HepG2 (cell line): ENCODE data around the gene SLC2A5. TPM values are rescaled to one million over a fixed set of nuclear protein-coding genes. Genes with fewer than 3 reads are reported as not detected.

ENCODE experiments used
- ATAC-seq: fragments of 200-7000 bp; cut with Tn5 transposase; 3 replicates; pipeline ENCODE4 v1.9.1; 2020; ENCODE audit warnings: mild to moderate bottlenecking, moderate library complexity
- BruUV-seq: library from RNA; stranded (reverse); fragments of 400-500 nt; replicated peaks from 2 replicates; lab custom pipeline; 2021; lab: Mats Ljungman, UMichigan
- CTCF ChIA-PET: fragments of 300-600 bp; formaldehyde crosslinking; extraction: SDS; loops from one replicate; lab custom pipeline; 2021; ENCODE audit warnings: low total read pairs, inconsistent platforms, low intra/inter-chr PET ratio; lab: Yijun Ruan, JAX
- POLR2A ChIA-PET: fragments of 350-600 bp; sonication (Branson Sonifier 250); formaldehyde crosslinking; loops from one replicate; lab custom pipeline; 2020; ENCODE audit warnings: antibody characterized with exemption, inconsistent platforms; lab: Yijun Ruan, JAX
- DNase-seq: peaks from one replicate; pipeline ENCODE4 v3.0.0-alpha.2; 2015; ENCODE audit warnings: low spot score
- FAIRE-seq: peaks from 3 replicates; lab custom pipeline; 2011; peaks lifted over from hg19 to GRCh38; lab: Jason Lieb, UNC
- H2AFZ ChIP-seq: one replicate; pipeline ENCODE4 v1.6.1; 2011; ENCODE audit warnings: low read length, inconsistent platforms
- H3K27ac ChIP-seq: fragments of 300-600 bp; 3 replicates; pipeline ENCODE4 v1.8.0; 2011; ENCODE audit warnings: mixed run types, mild to moderate bottlenecking, mixed read lengths, low read length, inconsistent platforms; ENCODE audit not compliant: insufficient read depth; ENCODE audit errors: extremely low read length
- H3K27me3 ChIP-seq, 2 experiments: fragments of 200-600 bp in 1 of 2; 2 replicates in 1 of 2; 3 replicates in 1 of 2; pipeline versions ENCODE4 v1.6.0 to v1.8.0; 2011; ENCODE audit warnings: low read length in 2 of 2, mild to moderate bottlenecking in 2 of 2, moderate library complexity in 2 of 2, inconsistent platforms in 1 of 2; ENCODE audit not compliant: insufficient read depth in 2 of 2, control insufficient read depth in 1 of 2
- H3K36me3 ChIP-seq, 2 experiments: fragments of 200-600 bp in 1 of 2; replicated peaks in 1 of 2; 2 replicates in 1 of 2; 3 replicates in 1 of 2; pipeline versions ENCODE4 v1.5.1 to v1.8.0; 2011; ENCODE audit warnings: low read length in 2 of 2, inconsistent platforms in 1 of 2; ENCODE audit not compliant: insufficient read depth in 2 of 2, control insufficient read depth in 1 of 2
- H3K4me1 ChIP-seq: 2 replicates; pipeline ENCODE4 v1.5.1; 2012; ENCODE audit warnings: low read length, inconsistent platforms; ENCODE audit not compliant: insufficient read depth
- H3K4me2 ChIP-seq: 2 replicates; pipeline ENCODE4 v1.6.0; 2011; ENCODE audit warnings: low read depth, low read length, inconsistent platforms
- H3K4me3 ChIP-seq, 3 experiments: fragments of 200-600 bp in 1 of 3; sonication (generic), shearing (Covaris generic) in 1 of 3; replicated peaks in 1 of 3; 2 replicates each; pipeline ENCODE4 v1.5.1; 2011 to 2016; ENCODE audit warnings: low read length in 3 of 3, inconsistent platforms in 2 of 3, low read depth in 2 of 3, mild to moderate bottlenecking in 2 of 3, control low read depth in 1 of 3, mixed read lengths in 1 of 3; ENCODE audit not compliant: insufficient read depth in 1 of 3
- H3K79me2 ChIP-seq: one replicate; pipeline ENCODE4 v1.6.1; 2011; ENCODE audit warnings: low read length, inconsistent platforms; ENCODE audit not compliant: insufficient read depth
- H3K9ac ChIP-seq: 2 replicates; pipeline ENCODE4 v1.6.0; 2011; ENCODE audit warnings: mild to moderate bottlenecking, low read depth, low read length, inconsistent platforms; ENCODE audit not compliant: insufficient read depth
- H3K9me3 ChIP-seq: 2 replicates; pipeline ENCODE4 v1.5.1; 2012; ENCODE audit warnings: mild to moderate bottlenecking, low read length
- H4K20me1 ChIP-seq: 2 replicates; pipeline ENCODE4 v1.6.0; 2011; ENCODE audit warnings: inconsistent platforms, mild to moderate bottlenecking, low read length, moderate library complexity; ENCODE audit not compliant: insufficient read depth
- CTCF ChIP-seq: sonication (generic); formaldehyde crosslinking; IDR thresholded peaks from 2 replicates; pipeline ENCODE4 v1.5.0; 2020; ENCODE audit warnings: mild to moderate bottlenecking, missing genetic modification reagents, moderate library complexity
- IKZF5 ChIP-seq: IDR thresholded peaks from 2 replicates; pipeline ENCODE4 v1.6.1; 2018; ENCODE audit warnings: missing genetic modification reagents, mild to moderate bottlenecking, missing compliant biosample characterization
- KDM2A ChIP-seq: sonication (generic); formaldehyde crosslinking; IDR thresholded peaks from 2 replicates; pipeline ENCODE4 v1.4.0; 2020; ENCODE audit warnings: low read depth, missing genetic modification reagents, borderline replicate concordance
- MZF1 ChIP-seq: sonication (generic); formaldehyde crosslinking; IDR thresholded peaks from 2 replicates; pipeline ENCODE4 v1.8.1; 2023; ENCODE audit warnings: mild to moderate bottlenecking, missing genetic modification reagents, borderline replicate concordance
- RAD21 ChIP-seq: fragments of 450-650 bp; formaldehyde crosslinking; IDR thresholded peaks from 2 replicates; pipeline ENCODE4 v1.5.0; 2020; ENCODE audit warnings: mild to moderate bottlenecking
- SALL1 ChIP-seq: sonication (generic); formaldehyde crosslinking; IDR thresholded peaks from 2 replicates; pipeline ENCODE4 v1.8.0; 2022; ENCODE audit warnings: mild to moderate bottlenecking, missing genetic modification reagents
- SMC3 ChIP-seq: IDR thresholded peaks from 2 replicates; pipeline ENCODE4 v1.6.1; 2011; ENCODE audit warnings: low read length, improper control_type of control experiment
- STAG1 ChIP-seq: sonication (generic); formaldehyde crosslinking; IDR thresholded peaks from 2 replicates; pipeline ENCODE4 v1.4.0; 2020; ENCODE audit warnings: missing genetic modification reagents
- ZFP82 ChIP-seq: sonication (generic); formaldehyde crosslinking; IDR thresholded peaks from 2 replicates; pipeline ENCODE4 v1.5.1; 2020; ENCODE audit warnings: mild to moderate bottlenecking, missing genetic modification reagents, borderline replicate concordance
- ZNF205 ChIP-seq: IDR thresholded peaks from 2 replicates; pipeline ENCODE4 v1.6.1; 2018; ENCODE audit warnings: missing biosample characterization, missing genetic modification reagents
- ZNF441 ChIP-seq: sonication (generic); formaldehyde crosslinking; IDR thresholded peaks from 2 replicates; pipeline ENCODE4 v1.7.0; 2021; ENCODE audit warnings: missing genetic modification reagents, borderline replicate concordance
- ZNF605 ChIP-seq: sonication (generic); formaldehyde crosslinking; IDR thresholded peaks from 2 replicates; pipeline ENCODE4 v1.8.0; 2022; ENCODE audit warnings: mild to moderate bottlenecking, missing genetic modification reagents
- ZNF629 ChIP-seq: sonication (generic); formaldehyde crosslinking; conservative IDR thresholded peaks from 2 replicates; pipeline ENCODE4 v1.5.0; 2020; ENCODE audit warnings: missing genetic modification reagents
- ZNF772 ChIP-seq: sonication (generic); formaldehyde crosslinking; IDR thresholded peaks from 2 replicates; pipeline ENCODE4 v1.5.0; 2020; ENCODE audit warnings: mild to moderate bottlenecking, missing genetic modification reagents
- ZSCAN29 ChIP-seq: sonication (generic); formaldehyde crosslinking; conservative IDR thresholded peaks from 2 replicates; pipeline ENCODE4 v1.4.0; 2020; ENCODE audit warnings: mild to moderate bottlenecking, missing genetic modification reagents
- WGBS: methylation state at CpG from one replicate; pipeline ENCODE4 v1.1.6; 2017; ENCODE audit warnings: low lambda C conversion rate; 5-methylcytosine and 5-hydroxymethylcytosine counted together
- in situ Hi-C: cut with HindIII; loops from 2 replicates; pipeline ENCODE4 v1.10.0; 2017; ENCODE audit warnings: low pct_unique_long_range_greater_than_20kb; ENCODE audit not compliant: extremely low pct_ligation_motif_present
- intact Hi-C: fragments of 100-400 bp; cut with micrococcal nuclease; formaldehyde crosslinking; loops from one replicate; pipeline ENCODE4 v1.10.0; 2022; ENCODE audit not compliant: unreplicated experiment
- polyA plus RNA-seq, 8 experiments: library from polyadenylated mRNA; depleted of rRNA in 3 of 8; stranded (reverse) in 7 of 8; unstranded in 1 of 8; fragments of >200 nt; fragmentation: Illumina TruSeq in 4 of 8; extraction: Trizol in 4 of 8; gene quantifications; 2 replicates each; pipeline versions ENCODE4 v1.2.1 to v1.2.3, GENCODE V29; 2011 to 2016; ENCODE audit warnings: low read depth in 4 of 8, missing spikeins in 1 of 8, mixed read lengths in 1 of 8; ENCODE audit not compliant: insufficient read depth in 1 of 8
- total RNA-seq, 5 experiments: library from RNA; depleted of rRNA; stranded (reverse); fragments of >200 nt; fragmentation: Illumina TruSeq; extraction: Trizol; gene quantifications; 2 replicates each; pipeline ENCODE4 v1.2.3, GENCODE V29; 2016; ENCODE audit warnings: low read depth in 1 of 5

SLC2A5 gene
- total and polyA plus RNA-seq, 2 of the 13 experiments (the other 11 are each of a cell fraction or from before 2014, with no cell fraction given) = 0.04 to 0.54 TPM

- Histone ChIP-seq H3K4me2 (peak overlapping the region; percentile 61), H3K4me3 (peak overlapping the region in 1 of 3 experiments; percentile 51; a peak in 1 of 6 replicates), H4K20me1 (no peaks in the 10 kb centered on the region), H3K27ac (no peak overlapping the region), H3K36me3 (no peaks in the 10 kb centered on the region), H3K9me3 (no peaks in the 10 kb centered on the region), H3K9ac (peak overlapping the region; percentile 34; the same call in 1 of the 2 replicates)
- CTCF ChIA-PET = interaction anchor here (0.8 to 1.5 kb wide), 3 partner anchors 17 to 70 kb away, joined by 3 to 13 read pairs (median 6); no protein-coding TSS in a partner anchor
- in situ Hi-C loops = loop anchor here (5.0 kb wide), 1 partner anchor 66 kb away; no protein-coding TSS in a partner anchor
- intact Hi-C loops = loop anchor here (1.0 to 2.0 kb wide), 3 partner anchors 25 to 129 kb away; no protein-coding TSS in a partner anchor
- TF ChIP-seq ZNF605 (CRISPR knock-in tag) (peak; percentile 63; the same call in 1 of the 2 replicates), RAD21 (CRISPR knock-in tag) (0 out of 2 replicates have a peak, but pooled peaks have one; percentile 37), SMC3 (peak; percentile 53), KDM2A (CRISPR knock-in tag) (peak; percentile 11; the same call in 1 of the 2 replicates), ZNF772 (CRISPR knock-in tag) (no peak), ZNF205 (CRISPR knock-in tag) (no peak), ZFP82 (CRISPR knock-in tag) (no peak), MZF1 (CRISPR knock-in tag) (no peak), SALL1 (0 out of 2 replicates have a peak, but pooled peaks have one; percentile 7), ZNF629 (CRISPR knock-in tag) (peak; percentile 73), IKZF5 (CRISPR knock-in tag) (no peak), CTCF (peak; percentile 83), ZNF441 (CRISPR knock-in tag) (0 out of 2 replicates have a peak, but pooled peaks have one; percentile 47), ZSCAN29 (CRISPR knock-in tag) (no peak), STAG1 (CRISPR knock-in tag) (peak; percentile 67)
- TF ChIP-seq, all 625 proteins: peak for 9
- Histone ChIP-seq H3K27me3 (peaks cover 0 to 8% of the 10 kb centered on the region in 2 experiments; a peak in 1 of 5 replicates), H3K4me1 (peaks cover 57% of the 10 kb centered on the region), H3K79me2 (no peaks in the 10 kb centered on the region), H2AFZ (no peak overlapping the region)
- peak; percentile 72 for ATAC-seq
- BruUV-seq = no TSS peak
- POLR2A ChIA-PET = no interaction called here
- 12% methylated on average over 6 of the region's 9 CpGs for WGBS
- peak; percentile 21 for FAIRE-seq
- DNase-seq = no peak
Measured at GRCh38 chr1:8987881-8988617, 81.4 kb downstream of the SLC2A5 start.
